Measurements from ENCODE around the gene WARS2.

The WARS2 gene

GRCh38 chr1:119081267-119081666 is 59.2 kb downstream of the WARS2 start:
- no peak for DNase-seq

- DNase-seq = no peak
Measured at GRCh38 chr1:119080586-119080985, 59.9 kb downstream of the WARS2 start.

DNA sequence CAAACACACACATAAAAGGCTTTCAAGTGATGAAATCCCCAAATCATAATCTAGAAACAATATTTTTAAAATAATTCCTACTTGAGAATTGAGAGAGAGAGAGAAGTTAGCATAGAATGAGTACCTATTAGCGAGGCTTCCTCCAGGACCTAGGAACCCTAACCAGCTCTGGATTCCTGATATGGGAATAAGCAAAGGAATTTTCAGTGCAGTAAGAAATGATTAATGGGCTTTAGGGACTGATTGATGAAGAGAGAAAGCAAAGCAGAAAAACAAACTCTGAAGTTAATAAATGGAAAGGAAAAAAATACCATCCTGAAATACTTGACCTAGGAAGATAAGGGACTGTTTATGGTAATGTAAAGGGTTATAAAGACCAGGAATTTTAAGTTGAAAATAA is 60.6 kb downstream of the WARS2 start:
- DNase-seq = no peak

DNA sequence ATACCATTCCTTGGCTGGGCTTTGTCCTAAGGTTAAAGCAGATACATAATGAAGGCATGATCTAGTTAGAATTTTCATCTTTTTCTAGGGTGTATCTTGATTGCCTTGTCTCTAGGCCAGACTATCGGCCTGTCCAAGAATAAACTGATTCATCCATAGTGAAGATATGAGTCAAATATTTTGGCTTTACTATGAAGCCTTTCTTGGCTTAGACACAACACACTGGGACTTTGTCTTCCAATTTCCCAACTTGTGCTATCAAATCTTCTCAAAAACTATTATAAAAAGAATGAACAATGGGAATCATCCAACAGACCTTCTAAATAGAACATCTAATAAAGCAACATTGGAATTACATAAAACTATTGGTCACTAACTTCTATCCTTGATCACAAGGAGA is 64.8 kb downstream of the WARS2 start:
- DNase-seq = no peak

DNA sequence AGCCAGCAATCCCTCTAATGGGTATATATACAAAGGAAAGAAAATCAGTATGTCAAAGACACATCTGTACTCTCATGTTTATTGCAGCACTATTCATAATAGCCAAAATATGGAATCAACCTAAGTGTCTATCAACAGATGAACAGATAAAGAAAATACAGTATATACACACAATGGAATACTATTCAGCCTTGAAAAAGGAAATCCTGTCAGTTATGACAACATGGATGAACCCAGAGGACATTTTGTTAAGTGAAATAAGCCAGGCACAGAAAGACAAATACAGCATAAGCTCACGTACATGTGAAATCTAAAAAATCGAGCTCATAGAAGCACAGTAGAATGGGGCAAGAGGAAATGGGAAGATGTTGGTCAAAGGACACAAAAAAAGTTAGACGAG is 69.1 kb downstream of the WARS2 start:
- no peak for DNase-seq

DNA sequence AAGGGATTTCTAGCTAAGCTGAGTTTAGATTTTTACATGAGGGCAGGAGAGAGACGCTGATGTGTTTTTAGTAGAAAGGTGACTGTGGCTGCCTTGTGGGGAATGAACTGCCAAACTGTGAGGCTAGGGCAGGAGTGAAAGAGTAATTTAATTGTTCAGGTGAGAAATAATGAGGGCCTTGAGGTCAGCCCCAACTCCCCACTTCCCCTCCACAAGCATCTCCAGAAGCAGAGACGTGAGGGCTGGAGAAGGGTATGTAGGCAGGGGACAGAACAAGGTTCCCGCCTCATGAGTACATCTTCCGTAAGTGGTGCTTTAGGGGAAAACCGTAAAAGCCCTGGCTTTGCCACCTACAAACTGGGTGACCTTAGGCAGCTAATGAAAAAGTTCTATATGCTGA is 70.8 kb downstream of the WARS2 start:
- DNase-seq = no peak

- no peak for DNase-seq
Measured at GRCh38 chr1:119068427-119068826, 72.0 kb downstream of the WARS2 start.

- no peak for DNase-seq
Measured at GRCh38 chr1:119061700-119062099, 78.8 kb downstream of the WARS2 start.

DNA sequence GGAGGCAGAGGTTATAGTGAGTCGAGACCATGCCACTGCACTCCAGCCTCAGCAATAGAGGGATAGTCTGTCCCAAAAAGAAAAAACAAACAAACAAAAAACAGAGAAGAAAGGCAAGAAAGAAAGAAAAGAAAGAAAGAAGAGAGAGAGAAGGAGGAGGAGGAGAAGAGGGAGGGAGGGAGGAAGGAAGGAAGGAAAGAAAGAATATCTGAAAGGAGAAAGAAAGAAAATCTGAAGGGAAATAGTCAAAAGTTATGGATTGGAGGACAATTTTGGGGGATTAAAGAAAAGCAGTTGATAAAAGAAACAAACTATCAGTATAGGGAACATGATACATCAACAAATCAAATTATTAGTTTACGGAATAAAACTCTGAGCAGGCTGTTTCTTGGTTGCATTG is 84.9 kb downstream of the WARS2 start:
- DNase-seq = no peak

DNA sequence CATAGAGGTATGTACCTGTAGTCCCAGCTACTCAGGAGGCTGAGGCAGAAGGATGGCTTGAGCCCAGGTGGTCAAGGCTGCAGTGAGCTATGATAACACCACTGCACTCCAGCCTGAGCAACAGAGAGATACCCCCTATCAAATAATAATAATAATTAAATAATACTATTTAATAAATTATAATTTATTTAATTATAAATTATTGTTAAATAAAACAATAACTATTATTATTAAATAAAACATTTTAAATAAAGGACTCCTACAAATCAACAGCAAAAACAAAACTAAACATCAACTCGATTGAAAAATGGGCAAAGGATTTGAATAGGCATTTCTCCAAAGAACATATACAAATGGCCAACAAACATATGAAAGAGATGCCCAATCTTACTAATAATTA is 86.5 kb downstream of the WARS2 start:
- no peak for DNase-seq

DNA sequence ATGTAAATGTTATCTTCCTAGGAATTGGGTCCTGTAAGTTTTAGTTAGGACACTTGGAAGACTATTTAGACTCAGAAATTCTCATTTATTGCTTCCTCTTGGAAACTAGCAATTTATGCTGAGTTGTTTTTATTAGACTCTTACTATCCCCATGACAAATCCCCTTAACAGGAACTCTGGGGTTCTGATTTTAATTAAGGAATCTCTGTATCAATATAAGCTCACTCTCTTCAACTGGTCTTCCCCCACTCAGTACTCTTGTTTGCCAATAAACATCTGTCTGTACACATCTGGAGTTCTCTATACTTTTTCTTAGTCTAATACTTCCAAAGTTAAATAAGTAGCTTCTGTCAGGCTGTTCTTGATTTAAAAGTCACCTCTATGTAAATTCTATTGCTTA is 88.2 kb downstream of the WARS2 start:
- DNase-seq = no peak

DNA sequence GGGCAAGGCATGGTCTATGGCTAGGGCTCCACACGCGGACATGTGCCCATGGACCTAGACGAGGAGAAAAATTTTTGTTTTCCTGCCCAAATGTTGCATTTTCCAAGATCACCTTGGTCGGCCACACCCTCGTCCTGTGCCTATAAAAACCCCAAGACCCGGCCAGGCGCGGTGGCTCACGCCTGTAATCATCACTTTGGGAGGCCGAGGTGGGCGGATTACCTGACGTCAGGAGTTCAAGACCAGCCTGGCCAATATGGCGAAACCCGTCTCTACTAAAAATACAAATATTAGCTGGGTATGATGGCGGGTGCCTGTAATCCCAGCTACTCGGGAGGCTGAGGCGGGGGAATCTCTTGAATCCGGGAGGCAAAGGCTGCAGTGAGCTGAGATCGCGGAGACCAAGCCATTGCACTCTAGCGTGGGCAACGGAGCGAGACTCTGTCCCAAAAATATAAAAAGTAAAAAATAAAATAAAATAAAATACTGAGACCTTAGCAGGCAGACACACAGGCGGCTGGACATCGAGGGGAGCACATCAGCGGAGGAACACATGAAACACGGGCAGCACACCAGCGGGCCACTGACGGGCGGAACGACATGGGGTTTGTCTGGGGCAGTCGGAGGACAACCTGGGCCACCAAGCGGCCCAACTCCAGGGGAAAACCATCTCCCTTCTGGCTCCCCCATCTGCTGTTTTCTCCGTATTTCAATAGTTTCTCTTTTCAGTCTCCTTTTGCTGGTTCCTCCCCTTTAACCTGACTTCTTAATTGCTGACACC is 91.6 kb downstream of the WARS2 start:
- no peak for DNase-seq

- DNase-seq = no peak
Measured at GRCh38 chr1:119046785-119047438, 93.5 kb downstream of the WARS2 start.

DNA sequence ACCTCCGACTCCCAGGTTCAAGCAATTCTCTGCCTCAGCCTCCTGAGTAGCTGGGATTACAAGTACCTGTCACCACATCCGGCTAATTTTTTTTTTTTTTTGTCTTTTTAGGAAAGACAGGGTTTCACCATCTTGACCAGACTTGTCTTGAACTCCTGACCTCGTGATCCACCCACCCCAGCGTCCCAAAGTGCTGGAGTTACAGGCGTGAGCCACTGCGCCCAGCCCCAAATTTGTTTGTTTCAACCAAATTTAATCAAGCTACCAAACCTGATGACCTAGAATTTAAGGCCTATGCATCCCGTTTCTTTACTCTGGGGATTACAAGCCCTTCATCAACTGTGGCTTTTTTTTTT is 94.0 kb downstream of the WARS2 start:
- DNase-seq = no peak

DNA sequence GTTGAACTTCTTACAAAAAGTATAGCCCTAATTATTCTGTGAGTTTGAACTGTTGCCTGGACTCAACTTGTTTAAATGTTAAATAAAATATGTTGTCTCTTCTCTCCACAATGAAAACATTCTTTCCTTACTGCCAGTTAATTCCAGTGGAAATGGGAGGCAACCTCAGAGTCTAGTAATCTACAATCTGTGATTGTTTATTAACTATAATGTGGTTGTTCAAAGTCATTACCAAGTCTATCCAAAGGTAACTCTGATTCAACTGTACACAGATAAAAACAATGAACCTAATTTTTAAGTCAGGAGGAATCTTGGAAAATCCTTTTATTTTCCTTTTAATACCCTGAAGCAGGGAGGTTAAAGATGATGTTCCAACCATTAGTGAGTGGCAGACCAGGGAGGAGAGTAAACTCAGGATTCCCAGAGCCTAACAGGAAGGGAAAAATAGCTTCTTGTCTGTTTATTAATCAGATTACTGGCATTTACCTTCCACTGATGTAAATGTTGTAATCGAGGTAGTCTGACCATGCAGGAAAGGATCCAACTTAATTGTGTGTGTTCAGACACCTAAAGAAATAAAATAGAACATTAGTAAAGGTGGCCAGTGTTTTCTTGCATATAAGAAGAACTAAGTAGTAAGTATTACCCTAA is 95.2 kb downstream of the WARS2 start:
- no peak for DNase-seq

- no peak for DNase-seq
Measured at GRCh38 chr1:119040906-119041305, 99.5 kb downstream of the WARS2 start.

DNA sequence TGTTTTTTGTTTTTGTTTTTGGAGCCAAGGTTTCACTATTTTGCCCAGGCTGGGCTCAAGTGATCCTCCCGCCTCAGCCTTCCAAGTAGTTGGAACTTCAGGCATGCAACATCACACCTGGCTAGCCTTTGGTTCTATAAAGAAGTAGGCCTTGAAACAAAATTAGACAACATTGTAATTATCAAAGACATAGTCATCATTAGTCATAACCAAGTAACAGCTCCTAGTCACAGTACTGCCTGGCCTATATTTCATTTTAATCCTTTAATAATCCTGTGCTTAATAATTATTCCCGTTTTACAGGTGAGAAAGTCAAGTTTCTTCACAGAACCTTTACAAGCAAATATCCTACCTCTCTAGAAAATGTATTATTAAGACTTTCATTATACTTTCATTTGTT is 100.0 kb downstream of the WARS2 start:
- DNase-seq = no peak

GRCh38 chr1:119038363-119038762 is 102.1 kb downstream of the WARS2 start:
- no peak for DNase-seq

GRCh38 chr1:119034359-119034758 is 106.1 kb downstream of the WARS2 start:
- no peak for DNase-seq

GRCh38 chr1:119032986-119033385 is 107.5 kb downstream of the WARS2 start:
- no peak for DNase-seq

DNA sequence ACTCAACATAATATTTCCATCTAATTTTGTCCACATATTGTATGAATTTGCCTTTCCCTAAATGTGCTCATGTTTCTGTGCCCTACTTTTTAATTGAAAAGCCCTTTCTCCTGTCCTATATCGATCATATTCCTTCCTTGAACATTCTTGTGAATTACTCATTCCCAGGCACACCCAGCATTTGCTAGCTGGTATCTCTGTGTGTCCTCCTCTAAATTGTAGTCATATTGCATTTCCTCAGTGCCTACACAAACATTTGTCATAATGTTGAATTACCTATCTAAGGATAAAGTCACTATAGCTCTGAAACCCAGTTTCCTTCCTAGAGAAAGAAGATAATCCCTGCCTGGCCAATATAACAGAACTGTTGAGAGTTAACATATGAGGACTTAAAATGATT is 112.7 kb downstream of the WARS2 start:
- DNase-seq = no peak

- no peak for DNase-seq
Measured at GRCh38 chr1:119026956-119027355, 113.5 kb downstream of the WARS2 start.

DNA sequence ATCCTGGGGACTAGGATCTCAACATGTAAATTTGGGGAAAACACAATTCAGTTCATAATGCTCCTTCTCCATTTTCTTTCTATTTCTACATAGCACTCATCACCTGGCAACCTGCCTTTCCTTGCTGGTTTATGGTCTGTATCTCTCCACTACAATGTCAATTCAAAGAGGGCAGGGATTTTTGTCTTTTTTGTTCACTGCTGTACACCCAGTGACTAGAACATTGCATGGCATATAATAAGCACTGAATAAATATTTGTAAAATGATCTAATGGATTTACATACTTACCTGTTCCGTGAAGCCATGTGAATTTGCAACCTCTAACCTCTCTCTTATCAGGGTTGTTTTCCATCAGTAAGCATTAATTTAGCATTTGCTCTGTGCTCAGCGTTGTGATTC is 124.9 kb downstream of the WARS2 start:
- no peak for DNase-seq

DNA sequence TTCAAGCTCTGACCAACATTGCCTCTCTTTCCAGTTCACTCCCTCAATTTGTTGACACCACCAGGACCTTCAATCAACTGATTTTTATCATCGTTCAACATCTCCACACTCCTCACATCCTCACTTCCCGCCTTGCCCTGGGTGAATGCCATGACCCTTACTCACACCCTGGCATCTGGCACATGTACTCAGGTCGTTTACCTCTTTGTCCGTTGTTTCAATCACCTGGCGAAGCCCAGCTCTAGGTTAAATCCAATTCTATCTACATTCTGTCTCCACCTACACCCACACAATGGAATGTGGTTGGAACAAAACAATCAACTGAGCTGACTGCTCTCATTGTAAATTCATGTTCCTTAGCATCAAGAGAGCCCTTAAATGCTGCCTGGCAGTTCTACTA is 128.1 kb downstream of the WARS2 start:
- DNase-seq = no peak

All from CD4-positive, alpha-beta T cell treated with Interleukin-4 for 1 hour (primary cell).